Pancreas (tissue), 10 donors: Measurements from ENCODE around the gene STARD8. TPM values are rescaled to one million over a fixed set of nuclear protein-coding genes. Genes with fewer than 3 reads are reported as not detected.
"Not testable (repeated sequence)": the region's sequence is repeated elsewhere in the genome, so short reads cannot be mapped to it uniquely, and the experiment has no call there.

Source experiments
- ATAC-seq, 4 donors: fragments of 200-7000 bp; cut with Tn5 transposase; one replicate each; pipeline versions ENCODE4 v1.8.0 to v1.9.1; 2020; ENCODE audit warnings: mild to moderate bottlenecking in 4 of 4, moderate library complexity in 4 of 4
- DNase-seq, 6 donors: peaks; one replicate each; pipeline ENCODE4 v3.0.0-alpha.2; 2020
- FAIRE-seq: peaks from 2 replicates; lab custom pipeline; 2012; peaks lifted over from hg19 to GRCh38; lab: Jason Lieb, UNC
- H3K27ac ChIP-seq, 4 donors: fragments of 200-600 bp; sonication (generic); 1 replicate in 3 of 4; 2 replicates in 1 of 4; pipeline versions ENCODE4 v1.5.0 to v1.8.0; 2020
- H3K27me3 ChIP-seq, 4 donors: fragments of 200-600 bp; one replicate each; pipeline ENCODE4 v1.8.0; 2021
- H3K36me3 ChIP-seq, 3 donors: fragments of 200-600 bp; sonication (generic) in 1 of 3; one replicate each; pipeline versions ENCODE4 v1.5.0 to v1.8.0; 2020 to 2021
- H3K4me1 ChIP-seq, 3 donors: fragments of 200-600 bp; one replicate each; pipeline ENCODE4 v1.8.0; 2021
- H3K4me3 ChIP-seq, 4 donors: fragments of 200-600 bp; sonication (generic) in 2 of 4; one replicate each; pipeline versions ENCODE4 v1.5.0 to v1.8.0; 2020 to 2021
- H3K9me3 ChIP-seq, 4 donors: fragments of 200-600 bp; one replicate each; pipeline ENCODE4 v1.8.0; 2021
- WGBS, 2 donors: extraction: QIAGEN DNeasy Blood & Tissue Kit; methylation state at CpG; one replicate each; pipeline ENCODE4 v1.1.7; 2013; 5-methylcytosine and 5-hydroxymethylcytosine counted together
- intact Hi-C, 3 donors: fragments of 100-400 bp; cut with DNase I; formaldehyde crosslinking; loops; one replicate each; pipeline versions ENCODE4 v1.11.1 to v1.14.2; 2022
- polyA plus RNA-seq, 2 donors: library from polyadenylated mRNA; stranded (reverse); fragments of 200-250 nt; gene quantifications; one replicate each; pipeline ENCODE4 v1.2.3, GENCODE V29; 2013
- total RNA-seq, 6 donors: library from RNA; stranded (reverse); fragmentation: NEBNext Ultra II Directional in 4 of 6; extraction: Animal tissue kit (Norgen Biotek cat#: 25700) in 4 of 6; gene quantifications; one replicate each; pipeline versions ENCODE4 v1.2.1 to v1.2.4, GENCODE V29; 2021 to 2023
- TF ChIP-seq, protein P1 (sequence below), 4 donors: fragments of 200-600 bp; sonication (generic) in 3 of 4; IDR thresholded peaks; one replicate each; pipeline versions ENCODE4 v1.5.0 to v1.8.0; 2021; ENCODE audit warnings: antibody characterized with exemption in 4 of 4
- donor health status: healthy with polysubstance abuse.
- donor health status: DM: no; HTN: no; CAD: no; lungs with moderate emphysema.
- donor health status: DM: no; HTN: no; CAD: no.
- donor health status: control.
- donor health status: control.
- donor health status: Bipolar disorder and iron deficiency.
- donor health status: DM: yes; HTN: yes; CAD: no.
- donor health status: DM: no; HTN: no; CAD: no.
- donor health status: DM: no; HTN: no; CAD: no.
- donor health status: DM: yes; HTN: yes; CAD: no.

Gene STARD8
- total and polyA plus RNA-seq, 8 donors = 2.3 to 3.7 (median 2.9) TPM

DNA sequence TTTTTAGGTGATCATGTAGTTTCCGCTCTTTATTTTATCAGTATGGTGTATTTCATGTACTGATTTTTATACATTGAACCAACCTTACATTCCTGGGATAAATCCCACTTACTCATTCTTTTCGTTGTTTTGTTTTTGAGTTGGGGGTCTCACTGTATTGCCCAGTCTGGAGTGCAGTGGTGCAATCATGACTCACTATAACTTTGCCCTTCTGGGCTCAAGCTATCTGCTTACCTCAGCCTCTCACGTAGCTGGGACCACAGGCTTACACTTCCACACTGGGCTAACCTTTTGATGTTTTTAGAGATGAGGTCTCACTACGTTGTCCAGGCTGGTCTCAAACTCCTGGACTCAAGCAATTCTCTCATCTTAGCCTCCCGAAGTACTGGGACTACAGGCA lies 19.5 kb upstream of the STARD8 start:
- 63 to 76% methylated on average over 5 of the region's 5 CpGs for WGBS, 2 donors
- no peaks in the 10 kb centered on the region for H3K9me3 ChIP-seq
- no peaks in the 10 kb centered on the region for H3K36me3 ChIP-seq
- no peak overlapping the region for H3K27ac ChIP-seq
- DNase-seq (no peak), ATAC-seq (no peak), FAIRE-seq (no peak)
- no peaks in the 10 kb centered on the region for H3K4me1 ChIP-seq
- H3K27me3 ChIP-seq = peaks cover 0 to 14% (median 3%) of the 10 kb centered on the region in 4 donors
- TF ChIP-seq, protein P1, sequence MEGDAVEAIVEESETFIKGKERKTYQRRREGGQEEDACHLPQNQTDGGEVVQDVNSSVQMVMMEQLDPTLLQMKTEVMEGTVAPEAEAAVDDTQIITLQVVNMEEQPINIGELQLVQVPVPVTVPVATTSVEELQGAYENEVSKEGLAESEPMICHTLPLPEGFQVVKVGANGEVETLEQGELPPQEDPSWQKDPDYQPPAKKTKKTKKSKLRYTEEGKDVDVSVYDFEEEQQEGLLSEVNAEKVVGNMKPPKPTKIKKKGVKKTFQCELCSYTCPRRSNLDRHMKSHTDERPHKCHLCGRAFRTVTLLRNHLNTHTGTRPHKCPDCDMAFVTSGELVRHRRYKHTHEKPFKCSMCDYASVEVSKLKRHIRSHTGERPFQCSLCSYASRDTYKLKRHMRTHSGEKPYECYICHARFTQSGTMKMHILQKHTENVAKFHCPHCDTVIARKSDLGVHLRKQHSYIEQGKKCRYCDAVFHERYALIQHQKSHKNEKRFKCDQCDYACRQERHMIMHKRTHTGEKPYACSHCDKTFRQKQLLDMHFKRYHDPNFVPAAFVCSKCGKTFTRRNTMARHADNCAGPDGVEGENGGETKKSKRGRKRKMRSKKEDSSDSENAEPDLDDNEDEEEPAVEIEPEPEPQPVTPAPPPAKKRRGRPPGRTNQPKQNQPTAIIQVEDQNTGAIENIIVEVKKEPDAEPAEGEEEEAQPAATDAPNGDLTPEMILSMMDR (IDR thresholded peaks at IDR 0.05) = no peak
- intact Hi-C loops = no loop called here
- no peak overlapping the region for H3K4me3 ChIP-seq

DNA sequence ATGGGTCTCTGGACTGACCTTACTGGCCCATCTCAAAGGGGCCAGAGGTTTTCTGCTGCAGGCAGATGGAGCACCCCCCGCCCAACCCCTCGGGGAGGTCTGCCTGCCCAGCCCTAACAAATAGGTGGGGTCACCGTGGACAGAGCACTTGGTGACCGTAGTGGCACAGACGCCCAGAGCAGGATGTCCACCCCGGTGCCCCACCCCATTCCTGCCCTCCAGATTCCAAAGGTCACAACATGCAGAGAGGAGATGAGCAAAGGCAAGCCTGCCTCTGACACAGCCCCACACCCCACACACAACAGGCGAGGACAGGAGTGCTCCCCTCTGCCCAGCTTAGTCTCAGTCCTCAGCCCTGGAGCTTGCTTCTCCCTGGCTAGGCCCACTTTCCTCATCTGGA lies 17.5 kb upstream of the STARD8 start:
- H3K4me3 ChIP-seq, H3K4me1 ChIP-seq, FAIRE-seq, H3K9me3 ChIP-seq, H3K27ac ChIP-seq, H3K36me3 ChIP-seq, ATAC-seq, DNase-seq, intact Hi-C loops: not testable (repeated sequence)
- H3K27me3 ChIP-seq = peaks cover 0 to 14% (median 3%) of the 10 kb centered on the region in 4 donors
- 64 to 66% methylated on average over 5 of the region's 7 CpGs for WGBS, 2 donors

DNA sequence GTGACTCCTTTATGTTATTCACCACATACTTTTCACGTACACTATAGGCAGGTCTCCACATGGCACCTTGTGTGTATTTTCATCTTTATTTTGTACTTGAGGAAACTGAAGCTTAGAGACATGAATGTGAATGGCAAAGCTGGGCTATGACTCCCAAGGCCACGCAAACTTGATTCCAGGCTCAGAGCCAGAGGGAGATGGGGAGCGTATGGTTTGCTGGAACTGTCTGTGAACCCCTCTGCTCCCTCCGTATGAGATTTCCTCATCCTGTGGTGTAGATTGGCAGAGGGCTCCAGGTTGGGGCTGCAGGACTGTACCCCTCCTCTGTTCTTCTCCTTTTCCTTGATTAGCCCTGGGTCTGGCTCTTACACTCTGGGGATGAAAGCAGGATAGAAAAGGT lies 16.1 kb upstream of the STARD8 start:
- Histone ChIP-seq H3K36me3 (no peaks in the 10 kb centered on the region), H3K9me3 (no peaks in the 10 kb centered on the region), H3K4me3 (no peak overlapping the region), H3K27ac (no peak overlapping the region), H3K27me3 (peaks cover 0 to 6% (median 3%) of the 10 kb centered on the region in 4 donors), H3K4me1 (no peaks in the 10 kb centered on the region)
- DNase-seq = no peak
- FAIRE-seq = no peak
- intact Hi-C loops = no loop called here
- TF ChIP-seq, protein P1 (IDR thresholded peaks at IDR 0.05) = no peak
- WGBS, 2 donors = 26 to 34% methylated on average over 4 of the region's 4 CpGs
- ATAC-seq = no peak

DNA sequence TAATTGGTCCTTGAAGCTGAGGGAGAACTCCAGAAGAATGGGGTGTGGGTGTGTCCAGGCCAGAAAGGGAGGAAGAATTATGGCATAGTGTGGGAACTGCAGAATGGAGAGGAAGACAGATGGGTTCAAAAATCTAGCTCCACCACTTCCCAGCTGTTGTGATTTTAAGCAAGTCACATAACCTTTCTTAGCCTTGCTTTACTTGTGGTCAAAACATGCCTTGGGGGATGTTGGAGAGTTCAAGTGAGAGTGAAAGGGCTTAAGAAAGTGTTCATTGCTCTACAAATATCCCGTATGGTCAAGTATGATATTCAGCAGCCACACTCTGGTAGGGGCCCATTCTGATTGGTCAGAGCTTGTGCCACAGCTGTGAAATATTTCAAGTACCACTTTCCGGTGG lies 15.0 kb upstream of the STARD8 start:
- no peak for FAIRE-seq
- no peak for DNase-seq
- Histone ChIP-seq H3K4me1 (no peaks in the 10 kb centered on the region), H3K9me3 (no peaks in the 10 kb centered on the region), H3K27ac (no peak overlapping the region), H3K36me3 (no peaks in the 10 kb centered on the region), H3K27me3 (peaks cover 0 to 6% (median 2%) of the 10 kb centered on the region in 4 donors), H3K4me3 (no peak overlapping the region)
- WGBS, 2 donors = 74 to 84% methylated on average over 2 of the region's 2 CpGs
- ATAC-seq = no peak
- TF ChIP-seq, protein P1 (IDR thresholded peaks at IDR 0.05) = no peak
- intact Hi-C loops = no loop called here

DNA sequence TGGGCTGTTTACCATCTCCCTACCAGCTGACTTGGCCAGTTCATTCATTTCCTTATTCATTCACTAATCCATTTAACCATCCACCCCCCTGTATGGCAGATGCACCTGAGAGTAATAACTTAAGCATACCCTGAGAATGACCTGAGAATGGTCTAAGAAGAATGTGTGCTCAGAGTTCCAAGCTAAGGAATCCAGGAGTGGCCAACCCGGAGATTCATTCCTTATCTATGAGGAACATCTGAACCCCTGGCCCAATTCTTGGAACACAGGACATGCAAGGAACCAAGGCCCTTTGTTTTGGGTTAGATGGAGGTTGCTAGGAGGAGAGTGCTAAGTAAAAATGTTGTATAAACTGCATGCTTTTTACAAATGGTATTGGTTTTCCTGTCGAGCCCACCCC lies 13.5 kb upstream of the STARD8 start:
- H3K36me3 ChIP-seq = no peaks in the 10 kb centered on the region
- WGBS, 2 donors = 55 to 61% methylated on average over 2 of the region's 2 CpGs
- ATAC-seq (no peak), FAIRE-seq (no peak), DNase-seq (no peak)
- H3K27ac ChIP-seq = no peak overlapping the region
- peaks cover 0 to 6% (median 0%) of the 10 kb centered on the region in 4 donors for H3K27me3 ChIP-seq
- H3K4me1 ChIP-seq = no peaks in the 10 kb centered on the region
- TF ChIP-seq, protein P1 (IDR thresholded peaks at IDR 0.05) = no peak
- intact Hi-C loops = no loop called here
- H3K4me3 ChIP-seq = no peak overlapping the region
- no peaks in the 10 kb centered on the region for H3K9me3 ChIP-seq
